ENCODE data around the gene FAM187B. TPM values are rescaled to one million over a fixed set of nuclear protein-coding genes. Genes with fewer than 3 reads are reported as not detected.

The FAM187B gene
- polyA plus RNA-seq, 1 experiment, result not detected

DNA sequence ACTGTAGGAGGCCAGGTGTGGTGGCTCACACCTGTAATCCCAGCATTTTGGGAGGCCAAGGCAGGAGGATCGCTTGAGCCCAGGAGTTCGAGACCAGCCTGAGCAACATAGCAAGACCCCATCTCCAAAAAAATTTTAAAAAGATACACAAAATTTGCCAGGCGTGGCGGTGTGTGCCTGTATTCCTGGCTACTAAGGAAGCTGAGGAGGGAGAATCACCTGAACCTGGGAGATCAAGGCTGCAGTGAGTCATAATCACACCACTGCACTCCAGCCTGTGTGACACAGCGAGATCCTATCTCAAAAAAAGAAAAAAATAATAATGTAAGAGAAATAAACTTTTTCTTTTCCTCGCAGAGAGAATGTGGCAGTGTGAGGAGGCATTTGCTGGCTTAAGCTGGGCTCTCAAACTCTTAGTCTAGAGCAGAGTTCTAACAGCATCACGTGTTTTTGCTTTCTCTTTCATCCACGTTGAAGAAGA lies 21.1 kb downstream of the FAM187B start:
- no peak for DNase-seq (ENCODE audit: low read depth)
- Histone ChIP-seq H3K4me3 (ENCODE audit: low read depth, low read length) (no peak overlapping the region), H3K27me3 (ENCODE audit: control insufficient read depth, insufficient read depth, low read length) (no peaks in the 10 kb centered on the region; the same call in 1 of the 2 replicates), H3K36me3 (ENCODE audit: control insufficient read depth, insufficient read depth, low read length) (no peaks in the 10 kb centered on the region)
- CTCF ChIA-PET, result interaction anchor here (1.3 kb wide), 1 partner anchor 12 kb away, joined by 3 read pairs; no protein-coding TSS in a partner anchor
- TF ChIP-seq, protein P1, sequence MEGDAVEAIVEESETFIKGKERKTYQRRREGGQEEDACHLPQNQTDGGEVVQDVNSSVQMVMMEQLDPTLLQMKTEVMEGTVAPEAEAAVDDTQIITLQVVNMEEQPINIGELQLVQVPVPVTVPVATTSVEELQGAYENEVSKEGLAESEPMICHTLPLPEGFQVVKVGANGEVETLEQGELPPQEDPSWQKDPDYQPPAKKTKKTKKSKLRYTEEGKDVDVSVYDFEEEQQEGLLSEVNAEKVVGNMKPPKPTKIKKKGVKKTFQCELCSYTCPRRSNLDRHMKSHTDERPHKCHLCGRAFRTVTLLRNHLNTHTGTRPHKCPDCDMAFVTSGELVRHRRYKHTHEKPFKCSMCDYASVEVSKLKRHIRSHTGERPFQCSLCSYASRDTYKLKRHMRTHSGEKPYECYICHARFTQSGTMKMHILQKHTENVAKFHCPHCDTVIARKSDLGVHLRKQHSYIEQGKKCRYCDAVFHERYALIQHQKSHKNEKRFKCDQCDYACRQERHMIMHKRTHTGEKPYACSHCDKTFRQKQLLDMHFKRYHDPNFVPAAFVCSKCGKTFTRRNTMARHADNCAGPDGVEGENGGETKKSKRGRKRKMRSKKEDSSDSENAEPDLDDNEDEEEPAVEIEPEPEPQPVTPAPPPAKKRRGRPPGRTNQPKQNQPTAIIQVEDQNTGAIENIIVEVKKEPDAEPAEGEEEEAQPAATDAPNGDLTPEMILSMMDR (IDR thresholded peaks at IDR 0.05; ENCODE audit: insufficient read depth, low read depth, low read length), result no peak
- POLR2A ChIA-PET, result no interaction called here

DNA sequence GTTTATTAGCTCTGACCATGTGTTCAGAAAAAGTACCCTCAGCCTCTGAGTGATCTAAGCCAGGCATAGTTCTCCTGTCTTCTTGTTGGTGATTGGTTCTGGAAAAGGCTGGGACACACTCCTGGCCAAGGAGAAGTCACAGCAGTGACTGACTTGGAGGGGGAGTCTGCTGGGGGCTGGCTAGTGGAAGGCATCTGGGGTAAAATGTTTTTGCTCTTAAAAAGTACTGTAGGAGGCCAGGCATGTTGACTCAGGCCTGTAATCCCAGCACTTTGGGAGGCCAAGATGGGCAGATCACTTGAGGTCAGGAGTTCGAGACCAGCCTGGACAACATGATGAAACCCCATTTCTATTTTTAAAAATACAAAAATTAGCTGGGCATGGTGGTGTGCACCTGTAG lies 21.7 kb downstream of the FAM187B start:
- TF ChIP-seq, protein P1 (IDR thresholded peaks at IDR 0.05; ENCODE audit: insufficient read depth, low read depth, low read length), result no peak
- Histone ChIP-seq H3K4me3 (ENCODE audit: low read depth, low read length) (no peak overlapping the region), H3K36me3 (ENCODE audit: control insufficient read depth, insufficient read depth, low read length) (no peaks in the 10 kb centered on the region), H3K27me3 (ENCODE audit: control insufficient read depth, insufficient read depth, low read length) (no peaks in the 10 kb centered on the region; the same call in 1 of the 2 replicates)
- ChIA-PET POLR2A (no interaction called here), CTCF (interaction anchor here (1.3 kb wide), 1 partner anchor 11 kb away, joined by 3 read pairs; no protein-coding TSS in a partner anchor)
- no peak for DNase-seq (ENCODE audit: low read depth)

DNA sequence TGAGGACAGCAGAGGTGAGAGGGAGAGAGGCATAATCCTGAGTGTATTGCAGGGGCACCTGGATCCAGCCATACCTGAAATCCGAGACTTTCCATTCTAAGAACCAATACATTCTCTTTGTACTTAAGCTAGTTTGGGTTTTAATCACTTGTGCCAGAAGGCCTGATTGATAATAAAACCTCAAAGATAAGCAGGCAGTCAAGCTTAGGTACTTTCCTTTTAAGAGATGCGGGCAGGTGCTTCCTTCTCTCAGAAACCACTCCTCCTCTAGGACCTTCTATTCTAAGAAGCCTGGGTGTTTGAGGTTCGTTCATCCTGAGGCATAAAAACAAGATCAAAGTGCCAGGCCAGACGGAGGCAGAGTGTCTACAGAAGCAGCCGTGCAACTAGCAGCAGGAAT lies 22.2 kb downstream of the FAM187B start:
- POLR2A ChIA-PET, result no interaction called here
- DNase-seq (ENCODE audit: low read depth), result no peak
- no peak overlapping the region for H3K4me3 ChIP-seq (ENCODE audit: low read depth, low read length)
- TF ChIP-seq, protein P1 (IDR thresholded peaks at IDR 0.05; ENCODE audit: insufficient read depth, low read depth, low read length), result no peak
- CTCF ChIA-PET, result no interaction called here
- H3K36me3 ChIP-seq (ENCODE audit: control insufficient read depth, insufficient read depth, low read length), result no peaks in the 10 kb centered on the region
- H3K27me3 ChIP-seq (ENCODE audit: control insufficient read depth, insufficient read depth, low read length), result no peaks in the 10 kb centered on the region; the same call in 1 of the 2 replicates

DNA sequence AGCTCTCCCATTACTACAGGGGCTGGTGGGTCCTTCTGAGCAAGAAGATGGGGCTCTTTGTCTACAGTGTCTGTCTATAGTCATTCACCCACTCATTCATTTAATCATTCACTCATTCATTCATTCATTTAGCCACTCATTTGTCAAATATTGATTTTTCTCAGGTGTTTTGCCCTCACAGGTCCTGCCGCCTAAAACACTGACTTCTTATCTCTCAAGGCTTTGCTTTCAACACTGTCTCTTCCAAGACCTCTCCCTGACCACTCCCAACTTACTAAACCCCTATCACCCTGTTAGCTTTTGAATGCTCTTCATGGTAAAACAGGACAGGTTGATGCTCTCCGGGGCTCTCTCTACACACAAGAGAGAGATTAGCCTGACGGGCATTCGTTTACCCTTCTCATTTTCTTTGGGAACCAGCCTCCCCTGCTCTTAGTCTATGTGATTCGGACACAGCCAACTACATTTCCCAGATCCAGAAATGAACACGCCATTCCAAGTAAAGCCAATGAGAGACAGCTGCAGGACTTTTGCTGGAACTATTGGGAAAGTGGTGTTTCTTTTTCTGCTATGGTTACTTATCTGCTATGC lies 22.7 kb downstream of the FAM187B start:
- Histone ChIP-seq H3K4me3 (ENCODE audit: low read depth, low read length) (no peak overlapping the region), H3K27me3 (ENCODE audit: control insufficient read depth, insufficient read depth, low read length) (peaks cover 1% of the 10 kb centered on the region; the same call in 1 of the 2 replicates), H3K36me3 (ENCODE audit: control insufficient read depth, insufficient read depth, low read length) (no peaks in the 10 kb centered on the region)
- DNase-seq (ENCODE audit: low read depth), result no peak
- CTCF ChIA-PET, result no interaction called here
- POLR2A ChIA-PET, result no interaction called here
- TF ChIP-seq, protein P1 (IDR thresholded peaks at IDR 0.05; ENCODE audit: insufficient read depth, low read depth, low read length), result no peak

DNA sequence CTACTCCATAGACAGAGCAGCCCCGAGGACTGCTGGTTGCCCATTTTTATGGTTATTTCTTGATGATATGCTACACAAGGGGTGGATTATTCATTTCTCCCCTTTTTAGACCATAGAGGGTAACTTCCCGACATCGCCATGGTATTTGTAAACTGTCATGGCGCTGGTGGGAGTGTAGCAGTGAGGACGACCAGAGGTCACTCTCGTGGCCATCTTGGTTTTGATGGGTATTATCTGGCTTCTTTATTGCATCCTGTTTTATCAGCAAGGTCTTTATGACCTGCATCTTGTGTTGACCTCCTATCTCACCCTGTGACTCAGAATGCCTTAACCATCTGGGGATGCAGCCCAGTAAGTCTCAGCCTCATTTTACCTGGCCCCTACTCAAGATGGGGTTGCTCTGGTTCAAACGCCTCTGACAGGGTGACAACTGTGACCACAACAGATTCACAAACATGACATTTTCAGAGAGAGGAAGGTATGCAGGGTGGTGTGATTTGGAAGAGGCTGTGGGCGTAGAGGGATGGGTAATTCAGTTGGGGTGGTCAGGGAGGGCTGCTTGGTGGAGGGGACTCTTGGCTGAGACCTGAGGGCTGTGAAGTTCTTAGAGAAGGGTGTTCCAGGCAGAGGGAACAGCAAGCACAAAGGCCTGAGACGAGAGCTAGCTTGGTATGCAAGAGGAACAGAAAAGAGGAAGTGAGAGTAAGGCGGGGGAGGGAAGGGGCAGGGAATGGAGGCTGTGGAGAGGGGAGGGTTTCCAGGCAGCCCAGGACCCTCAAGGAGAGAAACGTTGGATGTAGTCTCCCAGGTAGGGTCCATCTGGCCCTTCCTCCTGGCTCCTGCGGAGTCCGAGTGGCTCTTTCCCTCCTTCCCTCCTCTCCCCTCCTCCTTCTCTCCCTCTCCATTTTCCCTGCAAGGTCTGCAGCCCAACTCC lies 23.5 kb downstream of the FAM187B start:
- TF ChIP-seq, protein P1 (IDR thresholded peaks at IDR 0.05; ENCODE audit: insufficient read depth, low read depth, low read length), result no peak

More for the DNA sequence above, 23.5 kb downstream of the FAM187B start:
- H3K4me3 ChIP-seq (ENCODE audit: low read depth, low read length), result no peak overlapping the region
- H3K36me3 ChIP-seq (ENCODE audit: control insufficient read depth, insufficient read depth, low read length), result no peaks in the 10 kb centered on the region
- DNase-seq (ENCODE audit: low read depth), result no peak
- peaks cover 1% of the 10 kb centered on the region; the same call in 1 of the 2 replicates for H3K27me3 ChIP-seq (ENCODE audit: control insufficient read depth, insufficient read depth, low read length)
- POLR2A ChIA-PET, result no interaction called here
- CTCF ChIA-PET, result no interaction called here
